HCEC 1CT (cell line): Measurements from ENCODE around the gene LEMD2.

Experiments used
- DNase-seq: peaks from one replicate; pipeline ENCODE4 v3.0.0-alpha.2; 2017

LEMD2 gene

GRCh38 chr6:33791620-33792019 lies 2.7 kb upstream of the LEMD2 start:
- no peak for DNase-seq

- DNase-seq = no peak
These were observed 2.0 kb upstream of the LEMD2 start for GRCh38 chr6:33790910-33791309.

- no peak for DNase-seq
These were observed 1.4 kb upstream of the LEMD2 start for GRCh38 chr6:33790379-33790778.

- DNase-seq = no peak
These were observed 593 bp upstream of the LEMD2 start for GRCh38 chr6:33789550-33789895.

GRCh38 chr6:33787954-33788693 lies 806 bp downstream of the LEMD2 start:
- DNase-seq = peak; percentile 79

GRCh38 chr6:33787346-33787953 lies 1.5 kb downstream of the LEMD2 start:
- peak; percentile 42 for DNase-seq

- DNase-seq = no peak
These were observed 2.2 kb downstream of the LEMD2 start for GRCh38 chr6:33786736-33787135.

- DNase-seq = no peak
These were observed 3.2 kb downstream of the LEMD2 start for GRCh38 chr6:33785778-33786177.

- no peak for DNase-seq
These were observed 4.1 kb downstream of the LEMD2 start for GRCh38 chr6:33784787-33785186.

- DNase-seq = no peak
These were observed 5.0 kb downstream of the LEMD2 start for GRCh38 chr6:33783781-33784520.

- no peak for DNase-seq
These were observed 6.4 kb downstream of the LEMD2 start for GRCh38 chr6:33782561-33782960.

GRCh38 chr6:33781131-33781975 lies 7.6 kb downstream of the LEMD2 start:
- DNase-seq = no peak

- no peak for DNase-seq
These were observed 9.0 kb downstream of the LEMD2 start for GRCh38 chr6:33779895-33780294.

- no peak for DNase-seq
These were observed 9.6 kb downstream of the LEMD2 start for GRCh38 chr6:33779290-33779689.

- DNase-seq = no peak
These were observed 10.3 kb downstream of the LEMD2 start for GRCh38 chr6:33778444-33779121.

- DNase-seq = no peak
These were observed 11.2 kb downstream of the LEMD2 start for GRCh38 chr6:33777398-33778388.

GRCh38 chr6:33776764-33777163 lies 12.2 kb downstream of the LEMD2 start:
- no peak for DNase-seq

- no peak for DNase-seq
These were observed 12.7 kb downstream of the LEMD2 start for GRCh38 chr6:33776186-33776585.

GRCh38 chr6:33774774-33775173 lies 14.2 kb downstream of the LEMD2 start:
- no peak for DNase-seq

- no peak for DNase-seq
These were observed 15.9 kb downstream of the LEMD2 start for GRCh38 chr6:33772902-33773472.
